Measurements from ENCODE around the gene PAK1. TPM values are rescaled to one million over a fixed set of nuclear protein-coding genes. Genes with fewer than 3 reads are reported as not detected.

Gene PAK1
- total and polyA plus RNA-seq, 2 donors (not counting 3 experiments of a cell fraction or from before 2014, with no cell fraction given), result 5.6 to 12.9 TPM

DNA sequence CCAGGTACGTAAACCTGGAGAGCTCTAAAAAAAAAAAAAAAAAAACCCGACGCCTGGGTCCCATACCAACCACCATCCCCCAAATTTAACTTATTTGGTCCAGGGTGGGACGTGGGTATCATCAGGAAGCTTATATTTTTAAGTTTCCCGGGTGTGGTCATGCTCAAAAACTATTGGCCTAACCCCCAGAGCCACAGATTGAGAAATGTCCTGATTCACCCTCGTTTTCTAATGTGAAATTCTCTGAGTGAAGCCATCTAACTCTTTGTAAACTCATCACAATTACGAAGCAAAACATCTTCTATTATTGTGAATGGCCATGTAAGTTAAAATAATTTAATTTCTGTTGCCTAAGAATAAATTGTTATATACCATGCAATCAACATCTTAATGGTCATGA is 29.6 kb downstream of the PAK1 start:
- no peak overlapping the region for H3K4me3 ChIP-seq (replicated peaks in 1 of 3; ENCODE audit: insufficient read depth in 1 of 3, low read depth in 1 of 3, low read length in 3 of 3)
- no peaks in the 10 kb centered on the region for H3K4me1 ChIP-seq (ENCODE audit: control insufficient read depth, extremely low read depth, insufficient read depth, low read length)
- H3K9ac ChIP-seq (replicated peaks; ENCODE audit: extremely low read depth, insufficient read depth, low read length), result no peak overlapping the region
- FAIRE-seq (no peak), DNase-seq (ENCODE audit: low read depth, low spot score) (no peak)
- ChIA-PET POLR2A (no interaction called here), CTCF (no interaction called here)
- no peak overlapping the region for H2AFZ ChIP-seq (ENCODE audit: low read depth, low read length)
- H3K36me3 ChIP-seq (ENCODE audit: control insufficient read depth in 2 of 2, extremely low read depth in 1 of 2, insufficient read depth in 2 of 2, low read length in 2 of 2), result no peaks in the 10 kb centered on the region
- no peaks in the 10 kb centered on the region for H4K20me1 ChIP-seq (replicated peaks; ENCODE audit: control insufficient read depth, extremely low read depth, insufficient read depth, low read length)
- H3K79me2 ChIP-seq (ENCODE audit: control insufficient read depth, insufficient read depth, low read length), result no peaks in the 10 kb centered on the region
- TF ChIP-seq POLR2A (IDR thresholded peaks at IDR 0.05; ENCODE audit: low read depth, low read length), result no peak
- TF ChIP-seq POLR2AphosphoS5 (IDR thresholded peaks at IDR 0.05; ENCODE audit: insufficient read depth, low read depth, low read length), result no peak
- no peak for TF ChIP-seq JUN (IDR thresholded peaks at IDR 0.05; ENCODE audit: borderline replicate concordance, insufficient read depth, insufficient read length, low read depth)
- no peak for TF ChIP-seq FOS (IDR thresholded peaks at IDR 0.05; ENCODE audit: borderline replicate concordance, insufficient read depth, low read length)
- no peak for TF ChIP-seq GATA2 (IDR thresholded peaks at IDR 0.05; ENCODE audit: insufficient read depth, insufficient read length, low read depth, low read length)
- TF ChIP-seq, protein P1, sequence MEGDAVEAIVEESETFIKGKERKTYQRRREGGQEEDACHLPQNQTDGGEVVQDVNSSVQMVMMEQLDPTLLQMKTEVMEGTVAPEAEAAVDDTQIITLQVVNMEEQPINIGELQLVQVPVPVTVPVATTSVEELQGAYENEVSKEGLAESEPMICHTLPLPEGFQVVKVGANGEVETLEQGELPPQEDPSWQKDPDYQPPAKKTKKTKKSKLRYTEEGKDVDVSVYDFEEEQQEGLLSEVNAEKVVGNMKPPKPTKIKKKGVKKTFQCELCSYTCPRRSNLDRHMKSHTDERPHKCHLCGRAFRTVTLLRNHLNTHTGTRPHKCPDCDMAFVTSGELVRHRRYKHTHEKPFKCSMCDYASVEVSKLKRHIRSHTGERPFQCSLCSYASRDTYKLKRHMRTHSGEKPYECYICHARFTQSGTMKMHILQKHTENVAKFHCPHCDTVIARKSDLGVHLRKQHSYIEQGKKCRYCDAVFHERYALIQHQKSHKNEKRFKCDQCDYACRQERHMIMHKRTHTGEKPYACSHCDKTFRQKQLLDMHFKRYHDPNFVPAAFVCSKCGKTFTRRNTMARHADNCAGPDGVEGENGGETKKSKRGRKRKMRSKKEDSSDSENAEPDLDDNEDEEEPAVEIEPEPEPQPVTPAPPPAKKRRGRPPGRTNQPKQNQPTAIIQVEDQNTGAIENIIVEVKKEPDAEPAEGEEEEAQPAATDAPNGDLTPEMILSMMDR (IDR thresholded peaks at IDR 0.05; ENCODE audit: extremely low read depth in 1 of 2, insufficient read depth in 1 of 2, low read depth in 1 of 2, low read length in 2 of 2), result no peak
- dilution Hi-C loops (cut with MboI; ENCODE audit: extremely low pct_ligation_motif_present, low sequenced_read_pairs), result no loop called here
- H3K9me3 ChIP-seq (replicated peaks; ENCODE audit: control insufficient read depth, insufficient read depth, low read length), result no peaks in the 10 kb centered on the region
- peaks cover 9 to 16% of the 10 kb centered on the region in 2 experiments for H3K27me3 ChIP-seq (ENCODE audit: control insufficient read depth in 2 of 2, insufficient read depth in 2 of 2, low read length in 2 of 2)
- BruUV-seq (replicated peaks), result no TSS peak
- H3K4me2 ChIP-seq (ENCODE audit: insufficient read depth, low read length), result no peak overlapping the region
- intact Hi-C loops (cut with micrococcal nuclease), result no loop called here
- no peaks in the 10 kb centered on the region for H3K9me1 ChIP-seq (replicated peaks; ENCODE audit: control insufficient read depth, extremely low read depth, insufficient read depth, low read length)
- no peak overlapping the region for H3K27ac ChIP-seq (ENCODE audit: insufficient read depth, low read depth, low read length)

All from endothelial cell of umbilical vein (primary cell).